Omental fat pad (tissue), 4 donors: ENCODE data around the gene UBE4B. TPM values are rescaled to one million over a fixed set of nuclear protein-coding genes. Genes with fewer than 3 reads are reported as not detected.
"Not testable (repeated sequence)": the region's sequence is repeated elsewhere in the genome, so short reads cannot be mapped to it uniquely, and the experiment has no call there.

ENCODE experiments used
- ATAC-seq: fragments of 150-250 bp; one replicate; pipeline ENCODE4 v1.9.1; 2016; ENCODE audit warnings: mild to moderate bottlenecking, moderate library complexity; ENCODE audit not compliant: low FRiP score
- DNase-seq: peaks from one replicate; pipeline ENCODE4 v3.0.0-alpha.2; 2019; ENCODE audit warnings: low spot score
- total RNA-seq, 4 donors: library from RNA; depleted of rRNA; stranded (reverse); fragments of >200 nt; gene quantifications; one replicate each; pipeline ENCODE4 v1.1.0, GENCODE V29; 2016
- TF ChIP-seq, protein P1 (sequence below), 3 donors: fragments of 450-650 bp; IDR thresholded peaks; one replicate each; pipeline ENCODE4 v1.5.1; 2016 to 2017; ENCODE audit warnings: antibody characterized with exemption in 3 of 3, mild to moderate bottlenecking in 3 of 3, moderate library complexity in 2 of 3

UBE4B gene
- total RNA-seq, 4 donors from 2014 or later = 33.3 to 58.4 (median 46.1) TPM

DNA sequence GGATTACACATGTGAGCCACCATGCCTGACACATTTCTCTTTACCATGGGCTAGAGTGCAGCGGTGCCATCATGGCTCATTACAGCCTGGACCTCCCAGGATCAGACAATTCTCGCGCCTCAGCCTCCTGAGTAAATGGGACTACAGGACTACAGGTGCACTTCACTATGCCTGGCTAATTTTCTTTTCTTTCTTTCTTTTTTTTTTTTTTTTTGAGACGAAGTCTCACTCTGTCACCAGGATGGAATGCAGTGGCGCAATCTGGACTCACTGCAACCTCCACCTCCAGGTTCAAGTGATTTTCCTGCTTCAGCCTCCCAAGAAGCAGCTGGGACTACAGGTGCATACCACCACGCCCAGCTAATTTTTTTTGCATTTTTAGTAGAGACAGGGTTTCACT is 162.8 kb downstream of the UBE4B start:
- ATAC-seq (no peak), DNase-seq (no peak)
- TF ChIP-seq, protein P1, sequence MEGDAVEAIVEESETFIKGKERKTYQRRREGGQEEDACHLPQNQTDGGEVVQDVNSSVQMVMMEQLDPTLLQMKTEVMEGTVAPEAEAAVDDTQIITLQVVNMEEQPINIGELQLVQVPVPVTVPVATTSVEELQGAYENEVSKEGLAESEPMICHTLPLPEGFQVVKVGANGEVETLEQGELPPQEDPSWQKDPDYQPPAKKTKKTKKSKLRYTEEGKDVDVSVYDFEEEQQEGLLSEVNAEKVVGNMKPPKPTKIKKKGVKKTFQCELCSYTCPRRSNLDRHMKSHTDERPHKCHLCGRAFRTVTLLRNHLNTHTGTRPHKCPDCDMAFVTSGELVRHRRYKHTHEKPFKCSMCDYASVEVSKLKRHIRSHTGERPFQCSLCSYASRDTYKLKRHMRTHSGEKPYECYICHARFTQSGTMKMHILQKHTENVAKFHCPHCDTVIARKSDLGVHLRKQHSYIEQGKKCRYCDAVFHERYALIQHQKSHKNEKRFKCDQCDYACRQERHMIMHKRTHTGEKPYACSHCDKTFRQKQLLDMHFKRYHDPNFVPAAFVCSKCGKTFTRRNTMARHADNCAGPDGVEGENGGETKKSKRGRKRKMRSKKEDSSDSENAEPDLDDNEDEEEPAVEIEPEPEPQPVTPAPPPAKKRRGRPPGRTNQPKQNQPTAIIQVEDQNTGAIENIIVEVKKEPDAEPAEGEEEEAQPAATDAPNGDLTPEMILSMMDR (IDR thresholded peaks at IDR 0.05) = no peak

- ATAC-seq = no peak
- no peak for DNase-seq
- TF ChIP-seq, protein P1 (IDR thresholded peaks at IDR 0.05) = no peak
Measured at GRCh38 chr1:10196976-10197375, 164.2 kb downstream of the UBE4B start.

DNA sequence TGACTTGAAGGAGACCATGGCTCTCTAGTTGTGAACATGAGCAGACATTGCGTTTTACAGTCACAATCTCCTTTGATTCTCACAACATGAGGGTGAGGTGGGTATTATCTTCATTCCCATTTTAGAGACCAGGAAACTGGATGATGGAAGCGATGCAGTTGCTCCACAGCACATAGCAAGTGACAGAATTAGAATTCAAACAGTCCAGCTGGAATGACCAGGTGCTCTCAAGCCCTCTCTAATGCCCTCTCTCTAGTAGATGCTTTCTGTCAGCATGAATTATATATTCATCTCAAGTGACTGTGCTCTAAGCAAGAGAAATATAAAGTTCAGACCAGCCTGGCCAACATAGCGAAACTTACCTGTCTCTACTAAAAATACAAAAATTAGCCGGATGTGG is 167.9 kb downstream of the UBE4B start:
- ATAC-seq = no peak

DNA sequence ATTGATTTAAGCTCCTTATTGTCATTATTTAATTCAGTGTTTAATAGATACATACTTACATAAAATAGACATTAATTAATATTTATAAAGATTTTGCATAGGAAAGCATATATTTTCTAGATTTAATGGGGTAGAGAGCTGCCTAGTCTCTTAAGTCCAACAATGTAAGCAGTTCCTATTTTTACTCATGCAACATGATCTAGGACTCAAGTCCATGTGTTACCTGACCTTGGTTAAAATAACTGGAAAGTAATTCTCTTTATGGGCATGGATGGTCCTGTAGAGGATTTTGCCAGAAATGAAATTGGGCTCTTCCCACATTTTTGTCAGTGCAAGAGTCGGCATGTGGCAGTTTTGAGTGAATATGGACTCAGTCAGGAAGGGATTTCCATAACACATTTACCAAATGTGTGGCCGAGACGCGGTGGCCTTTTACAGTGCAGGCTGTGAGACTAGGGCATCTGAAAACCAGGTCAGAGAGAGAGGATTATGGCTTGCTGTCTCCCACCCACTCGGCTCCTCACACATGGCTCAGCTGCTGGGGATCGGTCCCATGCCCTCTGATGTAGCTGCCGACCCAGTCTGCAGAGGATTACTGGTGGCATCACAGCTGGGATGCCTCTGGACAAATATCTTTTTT is 171.4 kb downstream of the UBE4B start:
- TF ChIP-seq, protein P1 (IDR thresholded peaks at IDR 0.05) = no peak
- no peak for ATAC-seq
- DNase-seq = no peak

More for the DNA sequence above, 167.9 kb downstream of the UBE4B start:
- no peak for DNase-seq
- TF ChIP-seq, protein P1 (IDR thresholded peaks at IDR 0.05) = no peak

DNA sequence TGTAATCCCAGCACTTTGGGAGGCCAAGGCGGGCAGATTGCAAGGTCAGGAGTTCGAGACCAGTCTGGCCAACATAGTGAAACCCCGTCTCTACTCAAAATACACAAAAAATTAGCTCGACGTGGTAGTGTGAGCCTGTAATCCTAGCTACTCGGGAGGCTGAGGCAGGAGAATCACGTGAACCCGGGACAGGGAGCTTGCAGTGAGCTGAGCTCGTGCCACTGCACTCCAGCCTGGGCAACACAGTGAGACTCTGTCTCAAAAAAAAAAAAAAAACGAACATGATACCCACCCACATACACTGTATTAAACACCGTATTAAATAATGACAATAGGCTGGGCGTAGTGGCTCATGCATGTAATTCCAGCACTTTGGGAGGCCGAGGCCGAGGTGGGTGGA is 172.4 kb downstream of the UBE4B start:
- not testable (repeated sequence) for DNase-seq

GRCh38 chr1:10207810-10208209 is 175.1 kb downstream of the UBE4B start:
- ATAC-seq = no peak
- DNase-seq = no peak

More for the DNA sequence above, 172.4 kb downstream of the UBE4B start:
- ATAC-seq = not testable (repeated sequence)

DNA sequence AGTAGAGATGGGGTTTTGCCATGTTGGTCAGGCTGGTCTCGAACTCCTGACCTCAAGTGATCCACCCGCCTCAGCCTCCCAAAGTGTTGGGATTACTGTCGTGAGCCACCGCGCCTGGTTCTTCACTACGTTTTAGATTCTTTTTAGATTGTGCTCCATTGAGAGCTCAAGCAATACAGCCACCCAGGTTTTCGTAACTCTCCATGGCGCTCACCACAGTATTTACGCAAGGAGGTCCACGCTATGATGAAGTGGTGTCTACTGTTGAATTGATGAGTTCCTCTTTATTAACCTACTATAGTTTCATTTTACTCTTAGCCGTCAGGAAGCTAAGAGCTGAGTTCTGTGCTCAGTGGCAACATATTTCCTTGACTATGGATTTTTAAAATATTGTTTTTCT is 175.8 kb downstream of the UBE4B start:
- TF ChIP-seq, protein P1 (IDR thresholded peaks at IDR 0.05) = no peak
- DNase-seq (no peak), ATAC-seq (no peak)

More at GRCh38 chr1:10207810-10208209, 175.1 kb downstream of the UBE4B start:
- TF ChIP-seq, protein P1 (IDR thresholded peaks at IDR 0.05) = no peak
